ENCODE results near the gene KRTAP10-1. TPM values are rescaled to one million over a fixed set of nuclear protein-coding genes. Genes with fewer than 3 reads are reported as not detected.
"Not testable (repeated sequence)": the region's sequence is repeated elsewhere in the genome, so short reads cannot be mapped to it uniquely, and the experiment has no call there.

The KRTAP10-1 gene
- total RNA-seq, 1 donor: not detected

DNA sequence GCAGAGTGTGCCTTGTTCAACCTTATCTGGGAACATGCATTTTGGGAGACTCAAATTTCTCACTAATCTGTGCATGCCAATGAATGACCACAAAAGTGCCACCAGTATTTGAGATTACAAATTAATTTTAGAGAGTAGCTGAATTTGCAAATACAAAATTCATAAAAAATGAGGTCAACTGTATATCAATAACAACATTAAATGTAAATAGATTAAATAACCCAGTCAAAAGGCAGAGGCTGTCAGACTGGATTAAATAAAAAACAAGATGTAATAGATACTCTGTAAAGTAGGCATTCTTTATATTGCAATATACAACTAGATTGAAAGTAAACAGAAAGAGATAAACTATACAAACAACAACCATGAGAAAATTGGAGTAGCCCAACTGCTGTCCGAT, 24.1 kb upstream of the KRTAP10-1 start:
- DNase-seq (ENCODE audit: low read depth): no peak
- H3K4me3 ChIP-seq (ENCODE audit: low read depth, low read length): no peak overlapping the region
- TF ChIP-seq, protein P1, sequence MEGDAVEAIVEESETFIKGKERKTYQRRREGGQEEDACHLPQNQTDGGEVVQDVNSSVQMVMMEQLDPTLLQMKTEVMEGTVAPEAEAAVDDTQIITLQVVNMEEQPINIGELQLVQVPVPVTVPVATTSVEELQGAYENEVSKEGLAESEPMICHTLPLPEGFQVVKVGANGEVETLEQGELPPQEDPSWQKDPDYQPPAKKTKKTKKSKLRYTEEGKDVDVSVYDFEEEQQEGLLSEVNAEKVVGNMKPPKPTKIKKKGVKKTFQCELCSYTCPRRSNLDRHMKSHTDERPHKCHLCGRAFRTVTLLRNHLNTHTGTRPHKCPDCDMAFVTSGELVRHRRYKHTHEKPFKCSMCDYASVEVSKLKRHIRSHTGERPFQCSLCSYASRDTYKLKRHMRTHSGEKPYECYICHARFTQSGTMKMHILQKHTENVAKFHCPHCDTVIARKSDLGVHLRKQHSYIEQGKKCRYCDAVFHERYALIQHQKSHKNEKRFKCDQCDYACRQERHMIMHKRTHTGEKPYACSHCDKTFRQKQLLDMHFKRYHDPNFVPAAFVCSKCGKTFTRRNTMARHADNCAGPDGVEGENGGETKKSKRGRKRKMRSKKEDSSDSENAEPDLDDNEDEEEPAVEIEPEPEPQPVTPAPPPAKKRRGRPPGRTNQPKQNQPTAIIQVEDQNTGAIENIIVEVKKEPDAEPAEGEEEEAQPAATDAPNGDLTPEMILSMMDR (IDR thresholded peaks at IDR 0.05; ENCODE audit: insufficient read depth, low read length): no peak

DNA sequence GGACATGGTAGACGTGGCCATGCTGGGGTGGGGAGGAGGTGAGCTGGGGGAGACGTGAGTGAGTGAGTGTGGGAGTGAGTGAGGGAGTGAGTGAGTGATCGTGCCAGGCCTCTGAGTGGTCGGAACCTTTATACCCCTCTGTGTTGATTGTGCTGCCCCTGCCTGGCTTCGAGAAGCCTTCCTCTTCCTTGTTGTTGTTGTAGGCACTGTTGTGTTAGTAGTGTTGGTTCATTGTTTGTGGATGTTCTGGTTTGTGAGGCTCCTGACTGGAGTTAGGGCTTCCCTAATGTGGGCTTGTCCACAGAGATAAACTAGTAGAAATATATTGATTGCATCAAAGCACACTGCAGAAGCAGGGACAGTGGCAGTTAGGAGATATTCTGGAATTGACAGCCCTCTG, 18.7 kb upstream of the KRTAP10-1 start, which contains the start of gene KRTAP10-3:
Gene KRTAP10-3 (minus strand): TSS at position 101 of the 400 bp plus-strand sequence. CDS start 80 bp downstream, at position 21.
- H3K4me3 ChIP-seq (ENCODE audit: low read depth, low read length): no peak within 1 kb of the TSS
- TF ChIP-seq, protein P1 (IDR thresholded peaks at IDR 0.05; ENCODE audit: insufficient read depth, low read length): no peak
- DNase-seq (ENCODE audit: low read depth): no peak

DNA sequence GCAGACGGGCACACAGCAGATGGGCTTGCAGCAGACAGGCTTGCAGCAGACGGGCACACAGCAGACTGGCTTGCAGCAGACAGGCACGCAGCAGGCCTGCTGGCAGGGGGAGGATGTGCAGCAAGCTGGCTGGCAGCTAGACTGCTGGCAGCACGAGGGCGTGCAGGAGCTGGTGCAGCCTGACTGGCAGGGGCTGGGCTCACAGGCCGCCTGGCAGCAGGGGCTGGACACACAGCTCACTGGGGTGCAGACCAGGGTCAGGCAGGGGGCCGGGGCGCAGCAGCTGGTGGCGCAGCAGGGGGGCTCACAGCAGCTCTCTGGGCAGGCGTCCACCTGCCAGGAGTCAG, 18.3 kb upstream of the KRTAP10-1 start:
- not testable (repeated sequence) for H3K4me3 ChIP-seq (ENCODE audit: low read depth, low read length); DNase-seq (ENCODE audit: low read depth)

DNA sequence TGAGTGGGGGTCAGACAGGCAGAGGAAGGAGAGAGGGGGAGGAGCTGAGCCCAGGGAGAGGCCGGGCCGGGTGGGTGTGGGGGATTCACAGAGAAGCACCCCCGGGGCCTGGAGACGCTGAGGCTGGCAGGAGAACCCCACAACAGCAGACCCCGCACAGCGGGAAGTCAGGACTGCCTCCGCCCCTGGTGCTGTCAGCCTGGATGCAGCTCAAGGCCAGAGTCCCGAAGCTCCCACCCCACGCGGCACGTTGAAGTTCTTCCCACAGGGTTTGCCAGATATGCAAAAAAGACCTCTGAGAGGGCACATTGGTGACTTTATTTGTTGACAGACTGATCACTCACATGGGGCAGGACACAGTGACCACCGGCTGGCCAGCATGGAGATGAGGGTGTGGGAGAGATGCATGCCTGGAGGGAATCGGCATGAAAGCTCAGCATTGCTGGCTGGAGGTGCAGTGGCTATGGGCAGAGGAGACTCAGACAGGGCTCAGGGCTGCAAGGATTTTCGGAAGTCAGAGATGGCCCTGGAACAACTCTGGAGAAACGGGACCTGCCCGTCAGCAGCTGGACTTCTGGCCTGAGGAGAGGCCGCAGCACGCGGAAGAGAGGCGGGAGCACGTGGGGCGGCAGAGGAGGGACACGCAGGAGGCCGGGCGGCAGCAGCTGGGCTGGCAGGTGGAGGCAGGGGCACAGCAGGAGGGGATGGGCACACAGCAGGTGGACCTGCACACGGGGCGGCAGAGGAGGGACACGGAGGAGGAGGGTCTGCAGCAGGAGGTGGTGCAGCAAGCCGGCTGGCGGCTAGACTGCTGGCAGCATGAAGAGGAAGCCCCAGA, 17.7 kb upstream of the KRTAP10-1 start:
- TF ChIP-seq, protein P1 (IDR thresholded peaks at IDR 0.05; ENCODE audit: insufficient read depth, low read length): no peak
- DNase-seq (ENCODE audit: low read depth): no peak
- H3K4me3 ChIP-seq (ENCODE audit: low read depth, low read length): no peak overlapping the region

DNA sequence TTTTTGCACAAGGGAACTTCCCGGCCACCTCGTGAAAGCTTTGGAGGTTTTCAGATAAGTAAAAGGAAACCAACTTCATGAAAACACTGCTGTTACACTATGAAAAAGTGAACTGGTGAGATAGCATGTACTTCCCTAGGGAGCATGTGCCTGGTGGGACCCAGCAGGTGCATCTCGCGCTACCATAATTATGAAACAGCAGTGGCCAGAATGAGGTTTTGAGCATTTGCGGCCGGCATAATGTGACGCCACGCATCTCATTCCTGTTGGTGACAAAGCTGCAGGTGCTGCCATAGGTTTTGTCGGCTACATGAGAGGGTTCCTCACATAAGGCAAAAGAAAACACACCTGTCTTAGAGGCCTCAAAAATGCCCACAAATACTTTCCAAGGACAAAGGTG, 16.9 kb upstream of the KRTAP10-1 start:
- no peak for DNase-seq (ENCODE audit: low read depth)
- no peak overlapping the region for H3K4me3 ChIP-seq (ENCODE audit: low read depth, low read length)
- TF ChIP-seq, protein P1 (IDR thresholded peaks at IDR 0.05; ENCODE audit: insufficient read depth, low read length): no peak

DNA sequence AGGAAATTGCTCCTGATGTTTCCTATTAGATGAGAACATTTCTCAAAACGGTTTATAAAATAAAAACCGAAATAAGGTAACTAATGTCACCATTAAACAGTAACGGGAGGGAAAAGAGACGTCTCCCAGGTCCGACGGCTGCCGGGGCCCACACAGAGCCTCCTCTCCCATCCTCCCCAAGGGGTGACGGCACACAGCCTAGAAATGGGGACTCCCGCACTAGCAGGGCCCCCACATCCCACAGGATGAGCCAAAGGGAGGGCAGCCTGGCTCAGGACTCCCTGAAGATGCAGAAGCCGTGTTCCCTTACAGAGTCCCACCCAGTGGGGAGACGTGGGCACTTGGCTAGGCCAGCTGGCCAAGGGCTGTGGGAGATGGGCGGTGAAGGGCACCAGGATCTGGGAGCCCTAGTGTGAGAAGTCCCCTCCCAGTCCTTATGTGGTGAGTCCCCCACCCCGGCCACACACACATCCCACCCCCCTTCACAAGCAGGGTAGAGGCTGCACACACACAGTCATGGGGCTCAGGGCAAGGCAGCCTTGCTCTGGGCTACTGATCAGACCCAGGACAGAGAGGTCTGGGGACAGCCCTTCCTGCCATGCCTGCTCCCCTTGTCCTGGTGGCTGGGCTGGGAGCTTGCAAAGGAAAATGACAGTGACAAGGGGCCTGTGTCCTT, 15.3 kb upstream of the KRTAP10-1 start:
- no peak overlapping the region for H3K4me3 ChIP-seq (ENCODE audit: low read depth, low read length)
- DNase-seq (ENCODE audit: low read depth): no peak
- TF ChIP-seq, protein P1 (IDR thresholded peaks at IDR 0.05; ENCODE audit: insufficient read depth, low read length): no peak

DNA sequence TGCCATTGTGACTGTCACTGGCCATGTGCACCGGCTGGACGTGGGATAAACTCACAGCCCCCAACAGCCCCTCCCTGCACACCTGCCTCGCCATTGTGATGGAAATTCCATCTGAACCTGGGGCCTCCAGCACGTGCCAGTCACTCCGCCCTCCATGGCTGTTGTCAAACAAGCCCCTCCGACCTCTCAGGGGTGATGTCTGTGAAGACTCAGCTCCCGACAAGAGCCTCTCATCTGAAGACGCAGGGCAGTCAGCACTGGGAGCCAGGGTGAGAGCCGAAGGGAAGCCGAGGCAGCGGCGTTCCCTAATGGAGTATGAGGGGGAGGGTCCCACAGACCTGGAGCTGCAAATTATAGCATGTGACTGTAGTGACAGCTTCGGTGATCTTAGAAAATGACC, 12.7 kb upstream of the KRTAP10-1 start:
- TF ChIP-seq, protein P1 (IDR thresholded peaks at IDR 0.05; ENCODE audit: insufficient read depth, low read length): no peak
- H3K4me3 ChIP-seq (ENCODE audit: low read depth, low read length): no peak overlapping the region
- DNase-seq (ENCODE audit: low read depth): no peak
